ENCODE measurements around the gene PPP1R18.
"Not testable (repeated sequence)": the region's sequence is repeated elsewhere in the genome, so short reads cannot be mapped to it uniquely, and the experiment has no call there.

PPP1R18 gene

DNA sequence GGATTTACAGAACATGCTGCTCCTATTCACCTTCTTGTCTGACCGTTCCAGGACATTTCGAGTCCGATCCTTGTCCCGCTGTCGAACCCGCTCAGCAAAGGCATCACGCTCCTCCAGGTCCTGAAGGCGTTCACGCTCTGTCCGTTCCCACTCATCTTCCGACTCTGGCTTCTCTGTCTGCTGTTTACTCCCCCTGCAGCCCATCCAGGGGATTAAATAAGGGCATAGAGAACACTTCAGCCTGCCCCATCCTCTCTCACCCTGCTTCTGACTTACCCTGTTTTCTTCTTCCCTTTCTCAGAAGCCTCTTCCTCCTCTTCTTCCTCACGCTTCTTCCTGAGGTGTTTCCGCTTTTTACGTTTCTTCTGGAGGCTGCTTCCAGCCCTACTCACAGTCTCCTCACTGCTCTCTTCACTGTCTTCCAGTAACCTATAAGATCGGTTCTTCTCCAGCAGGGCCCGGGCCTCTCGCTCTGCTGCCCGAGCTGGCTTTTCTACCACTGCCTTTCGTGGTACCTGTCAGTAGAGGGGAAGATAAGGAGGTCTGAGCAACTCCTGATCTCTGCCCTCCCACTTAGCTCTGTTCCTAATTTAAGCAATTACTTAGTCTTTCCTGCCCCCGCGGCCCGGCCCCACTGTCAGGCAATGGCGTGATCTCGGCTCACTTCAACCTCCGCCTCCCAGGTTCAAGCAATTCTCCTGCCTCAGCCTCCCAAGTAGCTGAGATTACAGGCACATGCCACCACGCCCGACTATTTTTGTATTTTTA is 15.5 kb downstream of the PPP1R18 start:
- no peak overlapping the region for H3K9ac ChIP-seq (ENCODE audit: low read length)
- TF ChIP-seq CTCF (IDR thresholded peaks at IDR 0.05; ENCODE audit: low read depth, low read length) (no peak), EZH2phosphoT487 (IDR thresholded peaks at IDR 0.05; ENCODE audit: low read depth) (no peak)
- H3K27me3 ChIP-seq (ENCODE audit: low read depth, low read length): no peaks in the 10 kb centered on the region
- no peaks in the 10 kb centered on the region for H3K9me3 ChIP-seq (ENCODE audit: insufficient read depth, low read length)
- peaks cover 2% of the 10 kb centered on the region for H3K36me3 ChIP-seq (replicated peaks; ENCODE audit: low read depth, low read length)
- no peak overlapping the region for H3K27ac ChIP-seq (ENCODE audit: low read length)
- peaks cover 14% of the 10 kb centered on the region for H3K79me2 ChIP-seq (ENCODE audit: low read length)
- H3K4me1 ChIP-seq (ENCODE audit: low read length): 0 out of 2 replicates have a peak, but pooled peaks cover 3% of the 10 kb centered on the region
- H3K4me2 ChIP-seq (ENCODE audit: low read length): no peak overlapping the region
- H4K20me1 ChIP-seq (ENCODE audit: insufficient read depth, low read length): no peaks in the 10 kb centered on the region
- H3K4me3 ChIP-seq (ENCODE audit: low read length): no peak overlapping the region
- no peak overlapping the region for H2AFZ ChIP-seq (ENCODE audit: low read depth, low read length)

DNA sequence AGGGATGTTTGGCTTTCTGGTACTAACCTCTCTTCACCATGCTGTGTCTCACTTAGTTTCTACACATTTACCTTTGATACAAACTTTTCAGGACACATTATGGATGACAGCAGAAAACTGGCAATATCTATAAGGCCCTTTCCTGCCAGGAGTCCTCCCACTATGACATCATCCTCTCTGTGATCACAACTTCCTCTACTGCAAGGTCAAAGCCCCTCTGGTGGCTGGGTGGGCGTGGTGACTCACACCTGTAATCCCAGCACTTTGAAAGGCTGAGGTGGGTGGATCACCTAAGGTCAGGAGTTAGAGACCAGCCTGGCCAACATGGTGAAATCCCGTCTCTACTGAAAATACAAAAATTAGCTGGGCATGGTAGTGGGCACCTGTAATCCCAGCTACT is 20.1 kb downstream of the PPP1R18 start:
- H3K9ac ChIP-seq (ENCODE audit: low read length); H2AFZ ChIP-seq (ENCODE audit: low read depth, low read length); H3K36me3 ChIP-seq (replicated peaks; ENCODE audit: low read depth, low read length); H3K27me3 ChIP-seq (ENCODE audit: low read depth, low read length); H3K4me2 ChIP-seq (ENCODE audit: low read length); H4K20me1 ChIP-seq (ENCODE audit: insufficient read depth, low read length); H3K9me3 ChIP-seq (ENCODE audit: insufficient read depth, low read length); H3K27ac ChIP-seq (ENCODE audit: low read length); H3K4me3 ChIP-seq (ENCODE audit: low read length); H3K79me2 ChIP-seq (ENCODE audit: low read length); H3K4me1 ChIP-seq (ENCODE audit: low read length): not testable (repeated sequence)

- TF ChIP-seq EZH2phosphoT487 (IDR thresholded peaks at IDR 0.05; ENCODE audit: low read depth): no peak
- no peak for TF ChIP-seq CTCF (IDR thresholded peaks at IDR 0.05; ENCODE audit: low read depth, low read length)
- H3K27ac ChIP-seq (ENCODE audit: low read length): no peak overlapping the region
- peaks cover 8% of the 10 kb centered on the region for H3K36me3 ChIP-seq (replicated peaks; ENCODE audit: low read depth, low read length)
These were observed 21.3 kb downstream of the PPP1R18 start for GRCh38 chr6:30664994-30665767.

GRCh38 chr6:30657922-30658321 is 28.5 kb downstream of the PPP1R18 start:
- not testable (repeated sequence) for H3K4me3 ChIP-seq (ENCODE audit: low read length); H2AFZ ChIP-seq (ENCODE audit: low read depth, low read length); H3K9me3 ChIP-seq (ENCODE audit: insufficient read depth, low read length); H3K36me3 ChIP-seq (replicated peaks; ENCODE audit: low read depth, low read length); H3K79me2 ChIP-seq (ENCODE audit: low read length); H3K4me2 ChIP-seq (ENCODE audit: low read length); H3K4me1 ChIP-seq (ENCODE audit: low read length); H3K27ac ChIP-seq (ENCODE audit: low read length); H3K27me3 ChIP-seq (ENCODE audit: low read depth, low read length); H3K9ac ChIP-seq (ENCODE audit: low read length); H4K20me1 ChIP-seq (ENCODE audit: insufficient read depth, low read length)

More at GRCh38 chr6:30664994-30665767, 21.3 kb downstream of the PPP1R18 start:
- H3K4me2 ChIP-seq (ENCODE audit: low read length): no peak overlapping the region
- H4K20me1 ChIP-seq (ENCODE audit: insufficient read depth, low read length): no peaks in the 10 kb centered on the region
- no peak overlapping the region for H3K4me3 ChIP-seq (ENCODE audit: low read length)
- no peaks in the 10 kb centered on the region for H3K27me3 ChIP-seq (ENCODE audit: low read depth, low read length)
- H3K9me3 ChIP-seq (ENCODE audit: insufficient read depth, low read length): no peaks in the 10 kb centered on the region
- no peak overlapping the region for H3K9ac ChIP-seq (ENCODE audit: low read length)
- no peaks in the 10 kb centered on the region for H3K79me2 ChIP-seq (ENCODE audit: low read length)
- H3K4me1 ChIP-seq (ENCODE audit: low read length): no peaks in the 10 kb centered on the region
- no peak overlapping the region for H2AFZ ChIP-seq (ENCODE audit: low read depth, low read length)

DNA sequence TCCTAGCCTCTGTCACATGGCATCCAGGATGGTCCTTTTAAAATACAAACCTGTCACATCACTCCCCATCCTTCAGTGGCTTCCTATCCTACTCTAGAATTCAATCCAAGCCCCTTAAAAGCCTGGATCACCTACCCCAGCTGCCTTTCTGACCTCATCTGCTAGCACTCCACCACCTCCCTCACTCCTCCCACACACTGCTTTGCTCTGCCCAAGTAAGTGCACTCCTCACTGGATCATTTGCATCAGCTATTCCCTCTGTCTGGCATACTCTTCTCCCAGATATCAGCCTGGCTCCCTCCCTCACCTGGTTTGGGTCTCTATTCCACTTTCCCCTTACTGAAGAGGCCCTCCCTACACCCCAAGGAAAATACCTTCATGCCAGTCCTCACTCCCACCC is 29.0 kb downstream of the PPP1R18 start:
- H3K4me1 ChIP-seq (ENCODE audit: low read length): no peaks in the 10 kb centered on the region
- H3K9me3 ChIP-seq (ENCODE audit: insufficient read depth, low read length): no peaks in the 10 kb centered on the region
- no peak overlapping the region for H3K4me3 ChIP-seq (ENCODE audit: low read length)
- no peaks in the 10 kb centered on the region for H3K27me3 ChIP-seq (ENCODE audit: low read depth, low read length)
- no peak overlapping the region for H2AFZ ChIP-seq (ENCODE audit: low read depth, low read length)
- no peaks in the 10 kb centered on the region for H4K20me1 ChIP-seq (ENCODE audit: insufficient read depth, low read length)
- H3K36me3 ChIP-seq (replicated peaks; ENCODE audit: low read depth, low read length): peaks cover 5% of the 10 kb centered on the region
- TF ChIP-seq CTCF (IDR thresholded peaks at IDR 0.05; ENCODE audit: low read depth, low read length) (no peak), EZH2phosphoT487 (IDR thresholded peaks at IDR 0.05; ENCODE audit: low read depth) (no peak)
- H3K9ac ChIP-seq (ENCODE audit: low read length): no peak overlapping the region
- H3K79me2 ChIP-seq (ENCODE audit: low read length): no peaks in the 10 kb centered on the region
- no peak overlapping the region for H3K27ac ChIP-seq (ENCODE audit: low read length)
- no peak overlapping the region for H3K4me2 ChIP-seq (ENCODE audit: low read length)
